ENCODE data around the gene KLB. TPM values are rescaled to one million over a fixed set of nuclear protein-coding genes. Genes with fewer than 3 reads are reported as not detected.

KLB gene
- total RNA-seq, 1 donor from 2014 or later = 0.43 TPM

GRCh38 chr4:39427520-39428114 is 20.9 kb downstream of the KLB start:
- Mint-ChIP-seq H3K4me3 (no peak overlapping the region), H3K4me1 (ENCODE audit: unreplicated experiment) (peaks cover 4% of the 10 kb centered on the region), H3K9me3 (no peaks in the 10 kb centered on the region), H3K27me3 (no peaks in the 10 kb centered on the region), H3K36me3 (no peaks in the 10 kb centered on the region), H3K27ac (no peak overlapping the region)
- DNase-seq (ENCODE audit: extremely low spot score, unreplicated experiment) = no peak
- TF ChIP-seq CTCF (conservative IDR thresholded peaks at IDR 0.05) = no peak

- Mint-ChIP-seq H3K4me1 (ENCODE audit: unreplicated experiment) (peaks cover 4% of the 10 kb centered on the region), H3K4me3 (no peak overlapping the region)
- no peak for TF ChIP-seq CTCF (conservative IDR thresholded peaks at IDR 0.05)
Measured at GRCh38 chr4:39429476-39430334, 23.0 kb downstream of the KLB start.

GRCh38 chr4:39433878-39434492 is 27.3 kb downstream of the KLB start:
- H3K27ac Mint-ChIP-seq = no peak overlapping the region
- no peaks in the 10 kb centered on the region for H3K36me3 Mint-ChIP-seq
- peaks cover 7% of the 10 kb centered on the region for H3K27me3 Mint-ChIP-seq
- no peaks in the 10 kb centered on the region for H3K9me3 Mint-ChIP-seq
- TF ChIP-seq CTCF (conservative IDR thresholded peaks at IDR 0.05) = no peak
- no peak for DNase-seq (ENCODE audit: extremely low spot score, unreplicated experiment)
- no peak overlapping the region for H3K4me3 Mint-ChIP-seq
- no peaks in the 10 kb centered on the region for H3K4me1 Mint-ChIP-seq (ENCODE audit: unreplicated experiment)

More at GRCh38 chr4:39429476-39430334, 23.0 kb downstream of the KLB start:
- no peak overlapping the region for H3K27ac Mint-ChIP-seq
- H3K9me3 Mint-ChIP-seq = no peaks in the 10 kb centered on the region
- no peak for DNase-seq (ENCODE audit: extremely low spot score, unreplicated experiment)
- no peaks in the 10 kb centered on the region for H3K36me3 Mint-ChIP-seq
- no peaks in the 10 kb centered on the region for H3K27me3 Mint-ChIP-seq

- Mint-ChIP-seq H3K9me3 (no peaks in the 10 kb centered on the region), H3K4me3 (no peak overlapping the region), H3K27ac (no peak overlapping the region), H3K4me1 (ENCODE audit: unreplicated experiment) (no peaks in the 10 kb centered on the region), H3K36me3 (no peaks in the 10 kb centered on the region), H3K27me3 (peaks cover 7% of the 10 kb centered on the region)
- TF ChIP-seq CTCF (conservative IDR thresholded peaks at IDR 0.05) = no peak
- no peak for DNase-seq (ENCODE audit: extremely low spot score, unreplicated experiment)
Measured at GRCh38 chr4:39435659-39436563, 29.2 kb downstream of the KLB start.

- Mint-ChIP-seq H3K4me1 (ENCODE audit: unreplicated experiment) (no peaks in the 10 kb centered on the region), H3K36me3 (no peaks in the 10 kb centered on the region), H3K27ac (no peak overlapping the region), H3K9me3 (no peaks in the 10 kb centered on the region), H3K4me3 (no peak overlapping the region), H3K27me3 (peaks cover 7% of the 10 kb centered on the region)
- no peak for DNase-seq (ENCODE audit: extremely low spot score, unreplicated experiment)
- TF ChIP-seq CTCF (conservative IDR thresholded peaks at IDR 0.05) = no peak
Measured at GRCh38 chr4:39441593-39441992, 34.9 kb downstream of the KLB start.

All from type B pancreatic cell (in vitro differentiated cells).